ENCODE measurements around the gene SPAG16. TPM values are rescaled to one million over a fixed set of nuclear protein-coding genes. Genes with fewer than 3 reads are reported as not detected.
A peak's percentile ranks its signal among the peaks of the same experiment; 100 is the strongest.

The SPAG16 gene
- total RNA-seq, 1 experiment from 2014 or later = 17.2 TPM

GRCh38 chr2:213640738-213641425 lies 356.6 kb downstream of the SPAG16 start:
- DNase-seq = peak; percentile 16

GRCh38 chr2:213644926-213645325 lies 360.7 kb downstream of the SPAG16 start:
- ChIA-PET POLR2A (ENCODE audit: unreplicated experiment) (no interaction called here), CTCF (no interaction called here)
- no peak overlapping the region for H3K9ac ChIP-seq (ENCODE audit: low read length)
- no peak overlapping the region for H2AFZ ChIP-seq (ENCODE audit: low read length)
- H3K9me3 ChIP-seq (ENCODE audit: low read length) = no peaks in the 10 kb centered on the region
- ATAC-seq (no peak), DNase-seq (no peak)
- no peaks in the 10 kb centered on the region for H3K36me3 ChIP-seq (ENCODE audit: low read depth, low read length)
- TF ChIP-seq CTCF (conservative IDR thresholded peaks at IDR 0.05; ENCODE audit: low read depth, low read length) = no peak
- no peak for TF ChIP-seq EZH2 (IDR thresholded peaks at IDR 0.05; ENCODE audit: low read length, unreplicated experiment)
- TF ChIP-seq EZH2phosphoT487 (IDR thresholded peaks at IDR 0.05; ENCODE audit: borderline replicate concordance, low read length) = no peak
- no peaks in the 10 kb centered on the region for H4K20me1 ChIP-seq (ENCODE audit: low read length)
- H3K27me3 ChIP-seq (ENCODE audit: low read length) = no peaks in the 10 kb centered on the region
- H3K79me2 ChIP-seq (ENCODE audit: low read length) = no peaks in the 10 kb centered on the region
- no peaks in the 10 kb centered on the region for H3K9me2 ChIP-seq (replicated peaks; ENCODE audit: low read length)
- H3K4me3 ChIP-seq (ENCODE audit: low read length) = no peak overlapping the region
- H3K4me2 ChIP-seq (ENCODE audit: low read length) = no peak overlapping the region
- peaks cover 6% of the 10 kb centered on the region; the same call in 1 of the 2 replicates for H3K4me1 ChIP-seq (ENCODE audit: insufficient read depth, low read length)
- no TSS peak for BruUV-seq (replicated peaks)
- no peak overlapping the region for H3K27ac ChIP-seq (ENCODE audit: low read length)
- no peaks in the 10 kb centered on the region for H3F3A ChIP-seq (ENCODE audit: low read length, unreplicated experiment)
- intact Hi-C loops (cut with micrococcal nuclease) = no loop called here

More at GRCh38 chr2:213640738-213641425, 356.6 kb downstream of the SPAG16 start:
- intact Hi-C loops (cut with micrococcal nuclease) = no loop called here
- H3K4me3 ChIP-seq (ENCODE audit: low read length) = no peak overlapping the region
- 0 out of 2 replicates have a peak overlapping the region, but pooled peaks have one; percentile 25 for H2AFZ ChIP-seq (ENCODE audit: low read length)
- H4K20me1 ChIP-seq (ENCODE audit: low read length) = no peaks in the 10 kb centered on the region
- H3K79me2 ChIP-seq (ENCODE audit: low read length) = no peaks in the 10 kb centered on the region
- H3F3A ChIP-seq (ENCODE audit: low read length, unreplicated experiment) = no peaks in the 10 kb centered on the region
- no peak overlapping the region for H3K9ac ChIP-seq (ENCODE audit: low read length)
- ChIA-PET CTCF (no interaction called here), POLR2A (ENCODE audit: unreplicated experiment) (no interaction called here)
- H3K27me3 ChIP-seq (ENCODE audit: low read length) = no peaks in the 10 kb centered on the region
- no TSS peak for BruUV-seq (replicated peaks)
- no peaks in the 10 kb centered on the region for H3K36me3 ChIP-seq (ENCODE audit: low read depth, low read length)
- ATAC-seq = 0 out of 2 replicates have a peak, but pooled peaks have one; percentile 33
- no peaks in the 10 kb centered on the region for H3K4me1 ChIP-seq (ENCODE audit: insufficient read depth, low read length)
- no peaks in the 10 kb centered on the region for H3K9me2 ChIP-seq (replicated peaks; ENCODE audit: low read length)
- no peak overlapping the region for H3K27ac ChIP-seq (ENCODE audit: low read length)
- TF ChIP-seq EZH2 (IDR thresholded peaks at IDR 0.05; ENCODE audit: low read length, unreplicated experiment) (no peak), EZH2phosphoT487 (IDR thresholded peaks at IDR 0.05; ENCODE audit: borderline replicate concordance, low read length) (no peak), CTCF (conservative IDR thresholded peaks at IDR 0.05; ENCODE audit: low read depth, low read length) (no peak)
- H3K9me3 ChIP-seq (ENCODE audit: low read length) = no peaks in the 10 kb centered on the region
- H3K4me2 ChIP-seq (ENCODE audit: low read length) = peak overlapping the region; percentile 31; the same call in 1 of the 2 replicates

GRCh38 chr2:213649176-213649575 lies 364.9 kb downstream of the SPAG16 start:
- Histone ChIP-seq H3K27me3 (ENCODE audit: low read length) (no peaks in the 10 kb centered on the region), H3K9me2 (replicated peaks; ENCODE audit: low read length) (no peaks in the 10 kb centered on the region), H4K20me1 (ENCODE audit: low read length) (no peaks in the 10 kb centered on the region), H3K27ac (ENCODE audit: low read length) (no peak overlapping the region), H3K79me2 (ENCODE audit: low read length) (no peaks in the 10 kb centered on the region), H3F3A (ENCODE audit: low read length, unreplicated experiment) (no peaks in the 10 kb centered on the region), H3K4me1 (ENCODE audit: insufficient read depth, low read length) (peaks cover 6% of the 10 kb centered on the region; the same call in 1 of the 2 replicates), H3K9me3 (ENCODE audit: low read length) (no peaks in the 10 kb centered on the region), H3K36me3 (ENCODE audit: low read depth, low read length) (no peaks in the 10 kb centered on the region), H2AFZ (ENCODE audit: low read length) (no peak overlapping the region), H3K4me2 (ENCODE audit: low read length) (no peak overlapping the region), H3K9ac (ENCODE audit: low read length) (no peak overlapping the region), H3K4me3 (ENCODE audit: low read length) (no peak overlapping the region)
- CTCF ChIA-PET = no interaction called here
- TF ChIP-seq EZH2phosphoT487 (IDR thresholded peaks at IDR 0.05; ENCODE audit: borderline replicate concordance, low read length) (no peak), CTCF (conservative IDR thresholded peaks at IDR 0.05; ENCODE audit: low read depth, low read length) (no peak), EZH2 (IDR thresholded peaks at IDR 0.05; ENCODE audit: low read length, unreplicated experiment) (no peak)
- no TSS peak for BruUV-seq (replicated peaks)
- POLR2A ChIA-PET (ENCODE audit: unreplicated experiment) = no interaction called here
- DNase-seq = peak; percentile 48
- no peak for ATAC-seq
- intact Hi-C loops (cut with micrococcal nuclease) = no loop called here
